NCI-H2171 (cell line): ENCODE results near the gene SKIC2.
"Not testable (repeated sequence)": the region's sequence is repeated elsewhere in the genome, so short reads cannot be mapped to it uniquely, and the experiment has no call there.

ENCODE experiments used
- DNase-seq: peaks from one replicate; lab custom pipeline; 2025; lab: John Stamatoyannopoulos, UW

SKIC2 gene

GRCh38 chr6:31969712-31970603, 11.0 kb downstream of the SKIC2 start:
- DNase-seq = no peak

DNA sequence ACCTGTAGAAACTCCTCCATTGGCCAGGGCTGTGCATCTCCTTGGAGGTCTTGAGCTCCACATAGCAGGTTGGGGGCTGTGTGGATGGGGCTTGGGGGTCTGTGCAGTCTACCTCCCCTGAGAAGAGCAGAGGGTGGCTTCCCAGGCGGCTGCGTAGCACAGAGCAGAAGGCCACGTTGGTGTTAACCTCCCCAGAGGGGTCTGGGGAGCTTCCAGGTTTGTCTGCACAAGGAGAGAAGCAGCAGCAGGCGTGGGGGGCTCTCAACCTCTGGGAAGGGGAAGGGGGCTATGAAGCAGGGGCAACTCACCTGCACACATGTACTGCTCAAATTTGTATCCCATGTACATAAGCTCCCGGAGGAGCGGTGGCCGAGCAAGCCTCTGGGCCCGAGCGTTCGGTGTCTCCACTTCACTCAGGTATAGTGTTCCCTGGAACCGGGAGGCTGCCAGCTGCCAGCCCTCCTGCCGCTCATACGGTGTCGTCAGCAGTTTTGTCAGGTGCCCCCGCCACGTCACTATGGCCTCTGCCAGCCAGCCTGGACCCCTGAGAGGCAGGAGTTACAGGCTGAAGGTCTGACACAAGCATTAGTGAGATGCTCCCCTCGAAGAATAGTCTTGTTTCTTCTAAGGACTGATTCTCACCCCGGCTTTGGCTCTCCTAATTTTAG, 11.8 kb downstream of the SKIC2 start:
- peak; percentile 71 for DNase-seq

- no peak for DNase-seq
Observed at GRCh38 chr6:31971279-31971992, 12.5 kb downstream of the SKIC2 start.

- peak; percentile 100 for DNase-seq
Observed at GRCh38 chr6:31971993-31972708, 13.2 kb downstream of the SKIC2 start, which contains the start of gene DXO. DXO (minus strand) TSS chr6:31972138; CDS start chr6:31971675, 463 bp downstream.

DNA sequence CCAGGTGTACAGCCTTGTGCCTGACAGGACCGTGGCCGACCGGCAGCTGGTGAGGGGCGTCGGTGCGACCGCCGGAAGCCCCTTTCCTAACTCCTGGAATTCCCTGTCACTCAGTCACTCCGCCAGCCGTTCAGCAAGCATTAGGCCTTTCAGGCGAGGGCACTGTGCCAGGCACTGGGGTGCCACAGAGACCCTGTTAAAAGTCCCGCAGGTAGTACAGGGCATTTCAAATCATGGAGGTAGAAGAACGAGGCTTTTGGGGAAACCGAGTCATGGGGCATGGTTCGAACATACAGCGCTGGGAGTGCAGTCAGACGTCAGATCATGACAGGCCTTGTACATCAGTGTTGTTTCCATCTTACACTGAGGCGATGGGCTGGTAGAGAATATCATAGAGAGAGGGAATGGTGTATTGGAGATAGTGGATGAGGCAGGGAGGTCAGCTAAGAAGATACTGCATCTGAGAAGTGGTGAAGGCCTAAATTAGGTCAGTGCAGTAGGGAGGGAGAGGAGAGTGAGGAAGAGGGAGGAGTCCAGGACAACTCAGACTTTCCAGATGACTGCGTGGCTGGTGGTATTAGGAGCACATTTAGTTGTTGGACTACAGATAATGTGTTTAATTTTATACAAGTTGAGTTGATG, 13.9 kb downstream of the SKIC2 start:
- DNase-seq = no peak

- not testable (repeated sequence) for DNase-seq
Observed at GRCh38 chr6:31976065-31976464, 17.1 kb downstream of the SKIC2 start.

- no peak for DNase-seq
Observed at GRCh38 chr6:31977816-31978431, 18.9 kb downstream of the SKIC2 start.

DNA sequence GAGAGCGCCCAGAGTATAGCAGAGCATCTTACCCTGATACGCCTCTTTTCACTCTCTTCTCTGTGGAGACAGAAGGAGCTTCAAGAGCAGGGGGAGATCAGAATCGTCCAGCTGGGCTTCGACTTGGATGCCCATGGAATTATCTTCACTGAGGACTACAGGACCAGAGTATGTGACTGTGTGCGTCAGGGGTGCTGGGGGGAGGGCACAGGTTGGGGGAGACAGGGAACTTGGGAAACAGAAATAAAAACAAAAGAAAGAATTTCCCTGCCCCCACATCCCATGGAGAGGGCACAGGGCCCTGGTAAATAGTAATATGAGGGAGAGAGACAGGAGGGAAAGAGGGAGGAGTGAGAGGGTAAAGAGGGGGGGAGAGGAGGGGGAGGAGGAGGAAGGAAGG, 19.9 kb downstream of the SKIC2 start:
- no peak for DNase-seq

GRCh38 chr6:31979238-31979898, 20.4 kb downstream of the SKIC2 start:
- no peak for DNase-seq

DNA sequence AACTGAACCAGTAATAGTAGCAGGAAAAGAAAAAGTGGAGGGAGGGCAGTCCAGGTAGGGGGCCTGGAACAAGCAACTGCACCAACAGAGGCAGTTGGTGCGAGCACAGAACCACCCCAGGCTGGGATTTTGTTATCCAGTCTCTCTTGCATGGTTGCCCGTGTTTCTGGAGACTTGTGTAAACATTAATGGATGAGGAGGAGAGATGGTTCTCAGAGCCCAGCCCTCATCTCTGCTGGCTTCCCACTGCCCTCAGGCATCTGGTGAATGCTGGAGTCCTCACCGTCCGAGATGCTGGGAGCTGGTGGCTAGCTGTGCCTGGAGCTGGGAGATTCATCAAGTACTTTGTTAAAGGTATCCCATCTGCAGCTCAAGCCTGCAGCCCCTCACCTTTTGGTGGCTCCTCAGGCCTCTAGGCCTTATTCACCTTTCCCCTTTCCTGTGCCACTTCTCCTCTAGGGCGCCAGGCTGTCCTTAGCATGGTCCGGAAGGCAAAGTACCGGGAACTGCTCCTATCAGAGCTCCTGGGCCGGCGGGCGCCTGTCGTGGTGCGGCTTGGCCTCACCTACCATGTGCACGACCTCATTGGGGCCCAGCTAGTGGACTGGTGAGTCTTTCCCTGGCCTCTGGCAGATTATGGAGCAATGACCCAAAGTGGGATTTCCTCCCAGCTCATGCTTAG, 21.4 kb downstream of the SKIC2 start:
- DNase-seq = not testable (repeated sequence)

- not testable (repeated sequence) for DNase-seq
Observed at GRCh38 chr6:31980998-31981397, 22.0 kb downstream of the SKIC2 start.

DNA sequence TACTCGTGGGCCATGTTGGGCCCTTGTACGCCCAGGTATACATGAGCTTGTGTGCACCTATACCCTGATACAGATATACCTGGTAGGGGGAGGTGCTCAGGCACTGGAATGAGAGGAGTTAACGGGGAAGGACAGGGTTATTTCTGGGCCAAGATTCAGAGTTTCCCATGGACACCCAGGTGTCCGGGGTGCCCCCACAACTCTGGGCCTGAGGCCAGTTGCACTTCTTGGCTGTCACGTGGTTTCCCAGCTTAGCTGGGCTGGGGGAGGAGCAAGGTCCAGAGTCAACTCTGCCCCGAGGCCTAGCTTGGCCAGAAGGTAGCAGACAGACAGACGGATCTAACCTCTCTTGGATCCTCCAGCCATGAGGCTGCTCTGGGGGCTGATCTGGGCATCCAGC, 22.8 kb downstream of the SKIC2 start, which contains the start of gene C4A:
C4A (plus strand) TSS at position 314 of the 400 bp plus-strand sequence; CDS start at position 365, 51 bp downstream.
- DNase-seq = not testable (repeated sequence)

DNA sequence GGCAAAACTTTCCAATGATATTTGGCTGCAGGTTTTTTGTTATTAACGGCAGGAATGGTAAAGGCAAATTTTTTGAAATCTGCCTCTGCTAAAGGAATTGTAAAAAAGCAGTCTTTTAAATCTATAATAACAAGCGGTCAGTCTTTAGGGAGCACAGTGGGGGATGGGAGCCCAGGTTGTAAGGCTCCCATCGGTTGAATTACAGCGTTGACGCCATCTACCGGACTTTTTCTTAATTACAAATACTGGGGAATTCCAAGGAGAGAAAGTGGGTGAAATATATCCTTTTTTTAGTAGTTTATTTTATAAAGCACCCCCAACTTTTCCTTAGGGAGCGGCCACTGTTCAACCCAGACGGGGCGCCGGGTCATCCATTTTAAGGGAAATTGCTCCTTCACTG, 30.4 kb downstream of the SKIC2 start:
- not testable (repeated sequence) for DNase-seq

DNA sequence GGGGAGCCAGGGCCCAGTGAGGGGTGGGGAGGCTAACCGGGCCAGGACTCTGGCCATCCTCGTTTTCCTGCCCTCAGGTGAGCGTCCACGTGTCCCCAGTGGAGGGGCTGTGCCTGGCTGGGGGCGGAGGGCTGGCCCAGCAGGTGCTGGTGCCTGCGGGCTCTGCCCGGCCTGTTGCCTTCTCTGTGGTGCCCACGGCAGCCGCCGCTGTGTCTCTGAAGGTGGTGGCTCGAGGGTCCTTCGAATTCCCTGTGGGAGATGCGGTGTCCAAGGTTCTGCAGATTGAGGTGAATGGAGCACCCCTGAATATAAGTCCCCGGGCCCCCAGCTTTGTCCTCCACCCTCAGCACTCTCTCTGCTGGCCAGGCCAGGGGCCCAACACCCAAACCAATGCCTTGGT, 35.4 kb downstream of the SKIC2 start:
- DNase-seq = not testable (repeated sequence)

- DNase-seq = not testable (repeated sequence)
Observed at GRCh38 chr6:31996385-31996784, 37.4 kb downstream of the SKIC2 start.

DNA sequence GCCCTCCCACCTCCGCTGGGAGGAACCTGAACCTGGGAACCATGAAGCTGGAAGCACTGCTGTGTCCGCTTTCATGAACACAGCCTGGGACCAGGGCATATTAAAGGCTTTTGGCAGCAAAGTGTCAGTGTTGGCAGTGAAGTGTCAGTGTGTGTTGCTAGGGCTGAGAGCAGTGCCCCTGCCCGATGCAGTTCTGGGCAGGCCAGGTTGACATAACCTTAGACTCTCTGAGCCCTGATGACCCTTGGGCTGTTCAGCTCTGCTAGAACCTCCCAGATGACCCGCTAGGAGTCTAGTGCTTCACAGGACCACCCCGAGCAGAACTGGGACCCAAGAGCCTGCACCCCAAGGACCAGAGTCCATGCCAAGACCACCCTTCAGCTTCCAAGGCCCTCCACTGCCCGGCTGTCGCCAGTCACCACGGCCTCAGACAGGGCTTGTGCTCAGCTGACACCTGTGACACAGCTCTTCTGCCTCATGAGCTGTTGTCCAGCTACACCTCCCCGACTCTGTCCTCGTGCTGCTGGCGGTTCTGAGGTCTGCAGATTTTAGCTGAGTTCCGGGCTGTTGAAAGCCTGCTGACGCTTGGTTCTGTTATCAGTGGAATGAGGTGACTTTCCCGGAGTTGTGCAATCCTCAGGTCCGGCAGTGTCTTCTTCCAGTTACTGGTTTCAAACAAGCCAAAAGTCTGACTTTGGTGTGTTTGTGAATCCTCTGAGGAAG, 43.7 kb downstream of the SKIC2 start:
- not testable (repeated sequence) for DNase-seq

- not testable (repeated sequence) for DNase-seq
Observed at GRCh38 chr6:32003301-32003700, 44.3 kb downstream of the SKIC2 start.

DNA sequence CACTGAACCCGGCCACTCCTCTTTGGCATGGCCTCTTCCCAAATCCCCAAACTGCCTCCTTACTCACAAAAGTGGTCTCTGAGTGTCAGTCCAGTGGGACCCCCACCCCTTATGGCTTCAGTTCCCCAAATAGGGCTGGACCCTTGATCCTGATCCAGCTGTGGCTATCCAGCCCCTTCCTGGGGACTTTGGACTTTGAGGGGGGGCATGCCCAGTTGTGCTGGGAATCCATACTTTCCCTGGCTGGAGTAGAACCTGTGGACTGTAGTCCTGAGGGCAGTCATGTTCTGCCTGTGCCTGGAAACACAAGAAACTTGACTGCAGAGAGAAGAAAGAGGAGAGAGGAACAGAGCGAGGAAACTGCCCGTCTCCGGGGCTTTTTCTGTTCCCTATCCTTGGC, 45.4 kb downstream of the SKIC2 start:
- DNase-seq = not testable (repeated sequence)
